Vagina (tissue), 2 donors: Measurements from ENCODE around the gene RAB20.

Experiments
- POLR2A ChIP-seq, 2 donors: fragments of 450-650 bp; IDR thresholded peaks; one replicate each; pipeline ENCODE4 v1.6.1; 2017; ENCODE audit warnings: antibody characterized with exemption in 2 of 2, mild to moderate bottlenecking in 2 of 2, moderate library complexity in 2 of 2
- TF ChIP-seq, protein P1 (sequence below), 3 experiments: fragments of 450-650 bp in 2 of 3; fragments of 200-600 bp in 1 of 3; sonication (generic) in 1 of 3; IDR thresholded peaks; one replicate each; pipeline ENCODE4 v1.5.1; 2017 to 2019; ENCODE audit warnings: antibody characterized with exemption in 3 of 3, mild to moderate bottlenecking in 2 of 3, moderate library complexity in 2 of 3

DNA sequence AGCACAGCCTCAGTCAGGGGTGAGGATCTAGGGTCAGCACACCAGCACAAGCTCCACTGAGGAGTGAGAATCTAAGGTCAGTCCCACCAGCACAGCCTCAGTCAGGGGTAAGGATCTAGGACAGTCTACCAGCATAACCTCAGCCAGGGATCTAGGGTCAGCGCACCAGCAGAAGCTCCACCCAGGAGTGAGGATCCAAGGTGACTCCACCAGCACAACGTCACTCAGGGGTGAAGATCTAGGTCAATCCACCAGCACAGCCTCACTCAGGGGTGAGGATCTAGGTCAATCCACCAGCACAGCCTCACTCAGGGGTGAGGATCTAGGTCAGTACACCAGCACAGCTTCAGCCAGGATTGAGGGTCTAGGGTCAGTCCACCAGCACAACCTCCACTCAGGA lies 64.5 kb downstream of the RAB20 start:
- TF ChIP-seq, protein P1, sequence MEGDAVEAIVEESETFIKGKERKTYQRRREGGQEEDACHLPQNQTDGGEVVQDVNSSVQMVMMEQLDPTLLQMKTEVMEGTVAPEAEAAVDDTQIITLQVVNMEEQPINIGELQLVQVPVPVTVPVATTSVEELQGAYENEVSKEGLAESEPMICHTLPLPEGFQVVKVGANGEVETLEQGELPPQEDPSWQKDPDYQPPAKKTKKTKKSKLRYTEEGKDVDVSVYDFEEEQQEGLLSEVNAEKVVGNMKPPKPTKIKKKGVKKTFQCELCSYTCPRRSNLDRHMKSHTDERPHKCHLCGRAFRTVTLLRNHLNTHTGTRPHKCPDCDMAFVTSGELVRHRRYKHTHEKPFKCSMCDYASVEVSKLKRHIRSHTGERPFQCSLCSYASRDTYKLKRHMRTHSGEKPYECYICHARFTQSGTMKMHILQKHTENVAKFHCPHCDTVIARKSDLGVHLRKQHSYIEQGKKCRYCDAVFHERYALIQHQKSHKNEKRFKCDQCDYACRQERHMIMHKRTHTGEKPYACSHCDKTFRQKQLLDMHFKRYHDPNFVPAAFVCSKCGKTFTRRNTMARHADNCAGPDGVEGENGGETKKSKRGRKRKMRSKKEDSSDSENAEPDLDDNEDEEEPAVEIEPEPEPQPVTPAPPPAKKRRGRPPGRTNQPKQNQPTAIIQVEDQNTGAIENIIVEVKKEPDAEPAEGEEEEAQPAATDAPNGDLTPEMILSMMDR (IDR thresholded peaks at IDR 0.05), result no peak
- TF ChIP-seq POLR2A (IDR thresholded peaks at IDR 0.05), result no peak
